VCaP (cell line): ENCODE measurements around the gene ZNF536.

Experiments used
- H3K27ac ChIP-seq: fragments of 450-650 bp; 2 replicates; pipeline ENCODE4 v1.5.1; 2017
- TF ChIP-seq, protein P1 (sequence below): fragments of 450-650 bp; conservative IDR thresholded peaks from 2 replicates; pipeline ENCODE4 v1.5.1; 2017; ENCODE audit warnings: mild to moderate bottlenecking, moderate library complexity

ZNF536 gene

GRCh38 chr19:30361107-30361447 is 11.1 kb upstream of the ZNF536 start:
- TF ChIP-seq, protein P1, sequence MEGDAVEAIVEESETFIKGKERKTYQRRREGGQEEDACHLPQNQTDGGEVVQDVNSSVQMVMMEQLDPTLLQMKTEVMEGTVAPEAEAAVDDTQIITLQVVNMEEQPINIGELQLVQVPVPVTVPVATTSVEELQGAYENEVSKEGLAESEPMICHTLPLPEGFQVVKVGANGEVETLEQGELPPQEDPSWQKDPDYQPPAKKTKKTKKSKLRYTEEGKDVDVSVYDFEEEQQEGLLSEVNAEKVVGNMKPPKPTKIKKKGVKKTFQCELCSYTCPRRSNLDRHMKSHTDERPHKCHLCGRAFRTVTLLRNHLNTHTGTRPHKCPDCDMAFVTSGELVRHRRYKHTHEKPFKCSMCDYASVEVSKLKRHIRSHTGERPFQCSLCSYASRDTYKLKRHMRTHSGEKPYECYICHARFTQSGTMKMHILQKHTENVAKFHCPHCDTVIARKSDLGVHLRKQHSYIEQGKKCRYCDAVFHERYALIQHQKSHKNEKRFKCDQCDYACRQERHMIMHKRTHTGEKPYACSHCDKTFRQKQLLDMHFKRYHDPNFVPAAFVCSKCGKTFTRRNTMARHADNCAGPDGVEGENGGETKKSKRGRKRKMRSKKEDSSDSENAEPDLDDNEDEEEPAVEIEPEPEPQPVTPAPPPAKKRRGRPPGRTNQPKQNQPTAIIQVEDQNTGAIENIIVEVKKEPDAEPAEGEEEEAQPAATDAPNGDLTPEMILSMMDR = no peak
- peak overlapping the region; percentile 83 for H3K27ac ChIP-seq

DNA sequence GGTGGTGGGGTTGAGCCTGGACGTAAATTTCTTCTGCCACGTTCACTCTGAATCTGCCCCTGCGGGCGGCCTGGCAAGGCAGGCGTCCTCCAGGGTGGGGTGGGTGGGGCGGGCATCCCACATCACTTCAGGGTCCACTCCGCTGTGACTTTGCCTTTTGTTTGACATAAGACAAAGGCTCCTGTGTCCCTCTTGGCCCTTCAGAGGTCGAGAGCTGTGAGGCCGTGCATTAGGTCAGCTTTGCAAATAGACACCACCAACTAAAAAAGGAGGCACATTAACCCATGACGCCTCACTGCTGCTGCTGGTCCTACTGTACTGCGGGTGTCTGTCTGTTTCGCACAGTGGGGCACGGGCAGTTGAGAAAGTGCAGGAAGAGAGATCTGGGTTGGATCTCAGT is 10.5 kb upstream of the ZNF536 start:
- TF ChIP-seq, protein P1 = no peak

GRCh38 chr19:30362156-30362754 is 9.9 kb upstream of the ZNF536 start:
- TF ChIP-seq, protein P1 = no peak
- no peak overlapping the region for H3K27ac ChIP-seq

More for the DNA sequence above, 10.5 kb upstream of the ZNF536 start:
- H3K27ac ChIP-seq = peak overlapping the region; percentile 83; the same call in 1 of the 2 replicates

GRCh38 chr19:30363073-30363472 is 9.1 kb upstream of the ZNF536 start:
- TF ChIP-seq, protein P1 = no peak
- no peak overlapping the region for H3K27ac ChIP-seq

- TF ChIP-seq, protein P1 = no peak
Measured at GRCh38 chr19:30364866-30365800, 7.1 kb upstream of the ZNF536 start.

DNA sequence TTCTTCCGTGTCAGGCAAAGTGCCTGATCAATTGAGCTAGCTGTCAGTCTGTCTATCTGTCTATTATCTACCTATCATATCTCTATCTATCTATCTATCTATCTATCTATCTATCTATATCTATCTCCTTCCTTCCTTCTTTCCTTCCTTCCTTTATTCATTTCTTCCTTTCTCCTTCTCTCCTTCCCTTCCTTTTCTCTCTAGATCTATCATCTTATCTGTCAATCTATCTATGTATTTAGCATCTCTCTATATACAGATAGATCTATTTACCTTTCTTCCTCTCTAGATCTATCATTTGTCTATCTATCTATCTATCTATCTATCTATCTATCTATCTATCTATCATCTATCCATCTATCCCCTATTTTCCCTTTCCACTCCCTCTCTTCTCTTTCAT is 5.9 kb upstream of the ZNF536 start:
- H3K27ac ChIP-seq = no peak overlapping the region
- TF ChIP-seq, protein P1 = no peak

More at GRCh38 chr19:30364866-30365800, 7.1 kb upstream of the ZNF536 start:
- H3K27ac ChIP-seq = no peak overlapping the region

DNA sequence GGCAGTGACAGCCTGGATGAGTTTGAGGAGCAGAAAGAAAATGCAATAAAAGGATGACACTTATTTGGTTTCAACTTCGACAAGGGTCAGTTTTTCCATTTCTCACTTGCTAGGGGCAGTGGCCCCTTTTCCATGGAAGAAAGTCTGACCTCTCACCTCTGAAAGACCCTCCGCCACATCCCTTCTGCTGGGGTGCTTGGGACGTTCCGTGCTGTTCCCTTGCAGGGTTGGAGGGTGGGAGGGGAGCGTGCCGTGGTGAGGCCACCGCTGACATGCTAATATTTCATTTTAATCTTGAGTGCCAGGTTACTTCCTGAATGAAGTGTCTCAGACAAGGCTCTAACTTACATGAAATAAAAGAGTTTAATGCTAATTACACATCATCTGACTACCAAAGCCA is 5.2 kb upstream of the ZNF536 start:
- H3K27ac ChIP-seq = no peak overlapping the region
- TF ChIP-seq, protein P1 = no peak
